Islet of Langerhans (tissue), 1 donor: ENCODE measurements around the gene ARHGAP11B.
"Not testable (repeated sequence)": the region's sequence is repeated elsewhere in the genome, so short reads cannot be mapped to it uniquely, and the experiment has no call there.

ENCODE experiments used
- FAIRE-seq: peaks from one replicate; lab custom pipeline; 2011; peaks lifted over from hg19 to GRCh38; lab: Jason Lieb, UNC

The ARHGAP11B gene

DNA sequence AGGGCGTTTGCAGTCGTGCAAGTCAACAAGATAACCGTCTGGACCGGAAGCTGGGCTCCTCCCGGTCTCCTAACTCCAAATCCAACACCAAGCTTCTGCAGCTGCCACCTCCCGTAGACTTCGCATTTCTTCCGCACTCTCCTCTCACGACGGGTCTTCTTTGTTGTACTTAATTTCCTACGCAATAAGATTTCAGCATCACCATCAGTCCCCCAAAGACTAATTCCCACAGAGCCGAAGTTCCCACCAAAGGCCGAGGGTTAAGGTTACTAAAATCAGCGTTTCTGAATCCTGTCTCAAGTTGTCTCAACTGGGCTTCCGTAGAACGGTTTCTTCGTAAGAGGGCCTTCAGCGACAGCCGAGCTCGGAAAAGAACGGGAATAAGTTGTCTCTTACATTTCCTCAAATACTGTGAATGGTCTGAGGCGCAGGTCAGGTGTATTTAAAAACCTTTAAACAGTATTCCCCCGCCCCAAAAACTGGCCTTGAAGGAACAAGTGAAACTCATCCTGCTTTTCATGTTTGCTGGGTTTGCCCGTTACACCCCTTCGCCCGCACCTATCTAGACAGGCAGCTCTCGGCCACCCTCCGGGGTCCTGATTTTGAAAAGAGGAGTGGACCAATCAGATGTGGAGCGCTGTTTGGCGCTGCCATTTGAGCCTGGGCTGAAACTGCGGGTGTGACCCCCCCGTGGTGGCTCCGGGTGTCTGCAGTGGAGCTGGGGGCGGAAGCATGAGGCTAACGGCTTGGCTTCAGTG is at the start of gene ARHGAP11B:
Gene ARHGAP11B (plus strand): TSS at position 693 of the 758 bp plus-strand sequence.
- FAIRE-seq, result peak; percentile 96

DNA sequence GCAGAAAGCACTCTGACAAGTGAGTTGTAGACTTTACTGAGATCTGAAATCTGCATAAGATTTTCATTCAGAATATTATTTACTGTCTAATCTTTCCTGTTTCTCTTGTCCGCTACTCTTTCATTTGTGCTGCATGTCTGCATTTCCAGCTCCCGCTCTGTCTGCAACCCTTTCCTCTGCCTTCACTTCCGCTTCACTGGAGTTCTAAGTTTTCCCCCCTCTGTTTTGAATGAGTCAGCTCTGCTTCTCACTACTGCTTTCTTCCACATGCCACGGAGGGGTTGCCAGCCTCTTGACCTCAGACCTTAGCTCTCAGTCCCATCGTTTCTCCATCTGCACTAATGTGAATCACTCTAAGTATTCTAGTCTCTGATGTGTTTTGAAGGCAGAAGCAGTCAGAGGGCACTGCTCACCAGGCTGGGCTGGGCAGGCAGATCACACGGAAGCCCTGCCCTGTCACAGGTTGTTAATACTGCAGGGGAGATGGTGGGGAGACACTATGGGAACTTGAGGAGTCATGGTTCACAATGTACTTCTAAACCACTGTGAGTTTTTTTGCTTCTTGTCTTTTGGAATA is 46.4 kb upstream of the ARHGAP11B start:
- FAIRE-seq, result not testable (repeated sequence)

DNA sequence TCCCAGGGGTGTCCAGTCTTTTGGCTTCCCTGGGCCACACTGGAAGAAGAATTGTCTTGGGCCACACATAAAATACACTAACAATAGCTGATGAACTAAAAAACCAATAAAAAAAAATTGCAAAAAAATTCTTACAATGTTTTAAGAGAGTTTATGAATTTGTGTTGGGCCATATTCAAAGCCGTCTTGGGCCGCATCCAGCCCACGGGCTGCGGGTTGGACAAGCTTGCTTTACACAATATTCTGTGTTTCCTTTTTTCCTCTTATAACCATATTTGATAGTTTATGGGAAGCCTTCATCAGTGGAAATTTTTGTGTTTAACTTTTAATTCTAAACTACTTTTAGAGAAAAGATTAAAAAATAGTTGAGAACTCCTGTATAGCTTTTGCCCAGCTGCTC is 45.2 kb upstream of the ARHGAP11B start:
- FAIRE-seq, result not testable (repeated sequence)

DNA sequence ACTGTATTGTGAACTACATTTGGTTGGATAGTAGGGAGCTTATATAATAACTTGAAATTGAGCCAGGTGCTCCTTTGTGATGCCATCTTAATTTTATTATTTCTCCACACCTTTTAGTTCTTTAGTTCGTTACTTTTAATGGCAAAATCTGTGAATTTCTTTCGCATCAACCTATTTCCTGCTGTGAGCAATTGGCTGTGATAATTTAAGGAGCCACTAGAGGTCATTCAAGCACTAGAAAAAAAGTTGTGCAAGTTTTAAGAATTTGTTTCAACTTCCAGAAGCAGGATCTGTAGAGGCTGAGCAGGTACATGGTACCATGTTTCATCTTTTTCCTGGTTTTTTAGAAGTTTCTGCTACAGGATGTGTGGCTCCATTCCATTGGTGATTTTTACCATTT is 27.0 kb upstream of the ARHGAP11B start:
- not testable (repeated sequence) for FAIRE-seq

DNA sequence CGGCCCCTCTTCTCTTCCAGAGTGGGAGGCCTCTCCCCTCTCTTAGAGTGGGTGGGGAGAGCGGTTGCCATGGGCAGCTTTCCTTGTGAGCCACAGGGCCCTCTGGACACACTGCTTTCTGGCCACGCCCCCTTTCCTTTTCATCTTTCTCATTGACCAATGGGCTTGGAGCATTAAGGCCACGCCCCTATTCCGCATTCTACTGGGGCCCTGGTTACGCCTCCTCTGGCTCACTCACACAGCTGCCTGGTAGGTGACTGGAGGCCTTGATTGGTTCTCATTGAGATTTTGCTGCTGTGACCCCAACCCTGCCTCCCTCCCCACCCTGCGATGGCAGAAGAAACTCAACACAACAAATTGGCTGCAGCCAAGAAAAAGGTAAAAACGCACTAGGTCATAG is 22.1 kb upstream of the ARHGAP11B start, which contains the start of gene GOLGA8H:
Gene GOLGA8H (plus strand): TSS at position 233 of the 400 bp plus-strand sequence. CDS start 98 bp downstream, at position 331.
- FAIRE-seq, result not testable (repeated sequence)

DNA sequence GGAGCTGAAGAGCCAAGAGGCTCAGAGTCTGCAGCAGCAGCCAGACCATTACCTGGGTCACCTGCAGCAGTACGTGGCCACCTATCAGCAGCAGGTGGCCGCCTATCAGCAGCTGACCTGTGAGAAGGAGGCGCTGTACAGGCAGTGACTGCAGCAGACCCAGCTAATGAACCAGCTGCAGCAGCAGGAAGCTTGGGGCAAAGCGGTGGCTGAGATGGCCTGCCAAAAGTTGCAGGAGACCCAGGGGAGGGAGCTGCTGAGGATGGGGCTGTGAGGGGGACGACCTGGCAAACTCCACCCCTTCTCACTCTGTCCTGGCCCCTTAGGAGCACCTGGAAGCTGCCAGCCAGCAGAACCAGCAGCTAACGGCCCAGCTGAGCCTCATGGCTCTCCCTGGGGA is 13.7 kb upstream of the ARHGAP11B start:
- not testable (repeated sequence) for FAIRE-seq

DNA sequence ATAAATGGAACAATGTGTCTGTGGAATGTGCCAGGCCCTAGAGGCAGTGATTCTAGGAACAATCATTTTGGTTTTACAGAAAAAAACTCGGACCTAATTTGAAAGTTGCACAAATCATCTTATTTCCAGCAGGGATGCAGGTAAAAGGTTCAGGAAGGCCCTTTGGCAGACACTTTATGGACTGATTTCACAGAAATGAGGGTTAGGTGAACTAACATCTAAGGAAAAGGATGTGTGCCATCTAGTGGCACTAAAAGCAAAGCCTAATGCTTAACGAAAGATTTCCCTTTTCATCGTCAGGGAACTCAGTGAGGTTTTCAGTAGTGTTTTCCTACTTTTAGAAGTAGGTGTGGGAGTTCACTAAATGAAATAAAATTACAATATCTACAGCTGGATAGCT is 4.6 kb upstream of the ARHGAP11B start:
- FAIRE-seq, result peak; percentile 74

DNA sequence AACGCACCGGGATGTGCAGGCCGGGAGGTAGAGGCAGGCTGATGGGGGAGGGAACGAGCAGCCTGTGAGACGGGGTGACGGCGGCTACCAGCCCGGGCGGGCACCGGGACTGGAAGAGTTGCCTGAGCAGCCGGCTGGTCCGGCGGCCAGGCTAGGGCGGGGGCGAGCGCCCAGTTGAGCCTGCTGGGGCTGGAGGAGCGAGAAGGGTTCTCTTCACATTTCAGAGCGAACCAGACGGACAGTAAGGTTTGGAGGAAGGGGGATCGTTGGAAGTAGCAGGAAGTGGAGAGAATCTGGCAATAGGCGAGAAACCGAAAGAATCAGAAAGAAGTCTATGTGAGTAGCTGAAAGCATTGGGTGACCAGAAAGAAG is 252 bp downstream of the ARHGAP11B start:
- not testable (repeated sequence) for FAIRE-seq

DNA sequence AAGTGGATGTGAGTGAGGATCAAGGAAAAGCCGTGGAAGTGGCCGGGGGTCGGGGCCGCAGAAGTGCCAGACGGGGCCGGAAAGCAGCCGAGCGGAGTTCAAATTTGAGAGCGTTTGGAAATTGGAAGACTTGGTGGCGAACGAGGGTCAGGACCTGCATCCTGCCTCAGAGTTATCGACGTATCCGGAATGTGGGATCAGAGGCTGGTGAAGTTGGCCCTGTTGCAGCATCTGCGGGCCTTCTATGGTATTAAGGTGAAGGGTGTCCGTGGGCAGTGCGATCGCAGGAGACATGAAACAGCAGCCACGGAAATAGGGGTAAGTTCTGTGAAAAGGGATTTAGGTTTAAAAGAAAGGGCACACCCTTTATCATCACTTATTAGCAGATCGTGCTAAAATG is 704 bp downstream of the ARHGAP11B start:
- FAIRE-seq, result not testable (repeated sequence)

DNA sequence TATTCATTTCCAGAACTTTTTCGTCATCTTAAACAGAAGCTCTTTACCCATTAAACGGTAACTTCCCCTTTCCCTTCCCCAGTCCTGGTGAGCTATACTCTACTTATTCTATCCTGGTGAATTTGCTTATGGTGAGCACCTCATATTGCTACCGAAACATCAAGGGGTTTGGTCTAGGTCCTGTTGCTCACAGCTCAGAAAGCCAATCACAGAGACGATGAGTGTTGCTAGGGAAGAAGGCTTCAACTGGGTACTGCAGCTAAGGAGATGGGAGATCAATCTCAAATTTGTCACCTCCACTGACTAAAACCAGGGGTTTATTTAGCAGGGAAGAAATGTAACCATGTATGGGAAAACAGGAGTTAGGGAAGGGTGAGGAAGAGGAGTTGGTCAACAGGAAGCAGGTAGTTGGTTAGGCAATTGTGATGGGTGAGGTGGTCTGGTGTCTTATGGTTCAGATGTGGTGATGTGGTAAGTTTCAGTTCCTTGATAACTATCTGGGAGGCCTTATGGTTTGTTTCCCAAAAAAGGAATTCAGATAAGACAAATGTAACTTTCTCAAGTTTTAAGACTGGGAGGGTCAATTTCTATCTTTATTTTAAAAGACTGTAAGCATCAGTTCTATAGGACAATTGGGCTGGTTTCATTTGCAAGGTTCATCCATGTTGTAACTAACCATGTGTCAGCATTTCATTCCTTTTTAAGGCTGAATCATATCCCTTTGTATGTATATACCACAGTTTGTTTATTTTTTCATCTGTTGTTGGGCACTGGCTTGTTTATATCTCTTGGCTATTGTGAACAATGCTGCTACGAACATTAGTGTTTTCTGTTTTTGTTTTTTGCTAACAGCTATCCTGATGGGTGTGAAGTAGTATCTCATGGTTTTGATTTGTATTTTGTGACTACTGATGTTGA is 24.3 kb downstream of the ARHGAP11B start:
- no peak for FAIRE-seq

DNA sequence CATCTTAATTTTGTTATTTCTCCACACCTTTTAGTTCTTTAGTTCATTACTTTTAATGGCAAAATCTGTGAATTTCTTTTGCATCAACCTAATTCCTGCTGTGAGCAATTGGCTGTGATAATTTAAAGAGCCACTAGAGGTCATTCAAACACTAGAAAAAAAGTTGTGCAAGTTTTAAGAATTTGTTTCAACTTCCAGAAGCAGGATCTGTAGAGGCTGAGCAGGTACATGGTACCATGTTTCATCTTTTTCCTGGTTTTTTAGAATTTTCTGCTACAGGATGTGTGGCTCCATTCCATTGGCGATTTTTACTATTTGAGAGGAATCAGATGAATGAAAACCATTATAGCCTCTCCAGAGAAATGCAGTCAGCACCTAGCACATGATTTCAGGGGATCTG is 35.2 kb downstream of the ARHGAP11B start:
- FAIRE-seq, result peak; percentile 93

DNA sequence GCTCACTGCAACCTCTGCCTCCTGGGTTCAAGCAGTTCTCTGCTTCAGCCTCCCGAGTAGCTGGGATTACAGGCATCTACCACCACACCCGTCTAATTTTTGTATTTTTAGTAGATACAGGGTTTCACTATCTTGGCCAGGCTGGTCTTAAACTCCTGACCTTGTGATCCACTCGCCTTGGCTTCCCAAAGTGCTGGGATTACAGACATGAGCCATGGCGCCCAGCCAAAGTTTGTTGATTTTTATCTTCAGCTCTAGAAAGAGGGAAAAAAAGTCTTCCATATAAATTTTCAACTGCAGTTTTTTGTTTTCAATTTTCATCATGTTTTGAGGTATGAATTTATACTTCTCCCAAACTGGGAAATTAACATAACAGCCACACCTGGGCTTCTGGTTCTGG is 43.7 kb downstream of the ARHGAP11B start:
- not testable (repeated sequence) for FAIRE-seq

DNA sequence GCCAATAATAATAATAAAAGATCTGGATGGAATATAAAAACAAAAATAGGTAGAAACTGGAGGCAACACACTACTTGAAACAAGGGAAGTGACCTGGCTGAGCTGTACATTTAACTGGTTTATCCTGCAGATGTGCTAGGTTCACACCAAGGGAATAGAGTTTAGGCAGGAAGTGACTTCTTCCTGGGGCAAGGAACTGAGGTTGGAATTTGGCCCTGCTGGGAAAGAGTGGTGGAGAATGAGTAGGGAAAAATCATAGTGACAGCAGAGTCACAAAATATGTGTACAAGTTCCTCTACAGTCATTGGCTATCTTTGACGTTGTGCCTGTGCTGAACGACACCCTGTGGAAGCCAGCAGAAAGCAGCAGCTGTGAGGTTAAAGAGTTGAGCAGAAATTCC is 44.1 kb downstream of the ARHGAP11B start:
- no peak for FAIRE-seq

DNA sequence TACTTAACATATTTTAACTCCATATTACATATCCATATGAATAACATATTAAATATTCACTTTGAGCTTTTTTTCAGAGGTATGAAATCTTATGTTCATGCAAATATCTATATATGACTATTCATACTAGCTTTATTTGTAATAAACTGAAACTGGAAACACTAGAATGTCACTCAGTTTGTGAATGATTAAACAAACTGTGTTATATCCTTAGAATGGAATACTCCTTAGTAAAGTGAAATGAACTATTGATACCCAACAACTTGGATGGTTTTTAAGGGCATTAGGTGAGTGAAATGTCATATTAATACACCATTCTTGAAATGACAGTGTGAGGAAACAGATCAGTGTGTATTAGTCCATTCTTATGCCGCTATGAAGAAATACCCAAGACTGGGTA is 45.4 kb downstream of the ARHGAP11B start:
- FAIRE-seq, result no peak

DNA sequence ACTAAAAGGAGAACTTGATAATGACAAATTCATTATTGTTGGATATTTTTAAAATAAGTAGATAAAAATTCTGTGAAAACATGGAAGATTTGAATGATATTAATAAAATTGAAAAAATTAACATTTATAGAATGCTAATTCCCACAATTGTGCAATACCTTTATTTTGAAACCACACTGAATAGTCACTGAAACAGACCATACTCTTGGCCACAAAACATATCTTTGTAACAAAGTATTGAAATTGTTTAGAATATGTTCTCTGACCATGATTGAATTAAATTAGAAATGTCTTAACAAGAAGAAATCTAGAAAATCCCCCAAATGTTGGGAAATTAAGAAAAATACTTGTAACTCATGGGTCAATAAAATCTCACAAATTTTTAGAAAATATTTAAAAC is 49.2 kb downstream of the ARHGAP11B start:
- FAIRE-seq, result no peak

DNA sequence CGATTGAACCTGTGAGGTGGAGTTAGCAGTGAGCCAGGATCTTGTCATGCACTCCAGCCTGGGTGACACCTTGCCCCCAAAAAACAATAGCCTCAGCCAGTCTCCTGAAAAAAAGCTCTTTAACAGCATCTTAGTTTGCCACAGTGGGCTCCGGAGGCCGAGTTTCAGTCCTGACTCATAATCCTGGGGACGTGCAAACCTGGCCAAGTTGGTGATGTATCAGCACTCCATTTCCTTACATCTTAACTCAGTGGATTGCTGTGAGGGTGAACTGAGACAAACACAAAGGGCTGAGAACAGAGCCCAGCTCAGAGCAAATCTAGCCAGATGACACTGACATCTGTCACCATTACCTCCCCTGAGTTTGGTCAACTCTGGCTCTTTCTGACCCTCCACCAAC is 50.0 kb downstream of the ARHGAP11B start:
- not testable (repeated sequence) for FAIRE-seq

DNA sequence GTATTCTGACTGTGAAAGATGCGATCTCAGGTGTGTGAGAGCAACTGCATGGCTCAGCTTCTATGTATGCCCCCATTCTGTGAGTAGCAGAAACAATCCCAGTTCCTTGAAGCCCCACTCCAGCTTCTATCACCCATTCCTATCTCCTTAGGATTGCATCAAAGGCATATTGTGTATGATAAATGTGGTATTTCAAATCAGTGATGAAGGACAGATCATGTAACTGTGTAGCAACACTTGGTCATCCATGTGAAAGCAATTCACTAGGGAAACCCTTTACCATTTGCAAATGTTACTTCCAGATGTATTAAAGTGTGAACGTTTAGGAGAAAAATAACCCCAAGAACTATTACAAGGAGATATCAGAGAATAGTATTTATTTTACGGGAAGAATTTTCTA is 55.1 kb downstream of the ARHGAP11B start:
- not testable (repeated sequence) for FAIRE-seq

DNA sequence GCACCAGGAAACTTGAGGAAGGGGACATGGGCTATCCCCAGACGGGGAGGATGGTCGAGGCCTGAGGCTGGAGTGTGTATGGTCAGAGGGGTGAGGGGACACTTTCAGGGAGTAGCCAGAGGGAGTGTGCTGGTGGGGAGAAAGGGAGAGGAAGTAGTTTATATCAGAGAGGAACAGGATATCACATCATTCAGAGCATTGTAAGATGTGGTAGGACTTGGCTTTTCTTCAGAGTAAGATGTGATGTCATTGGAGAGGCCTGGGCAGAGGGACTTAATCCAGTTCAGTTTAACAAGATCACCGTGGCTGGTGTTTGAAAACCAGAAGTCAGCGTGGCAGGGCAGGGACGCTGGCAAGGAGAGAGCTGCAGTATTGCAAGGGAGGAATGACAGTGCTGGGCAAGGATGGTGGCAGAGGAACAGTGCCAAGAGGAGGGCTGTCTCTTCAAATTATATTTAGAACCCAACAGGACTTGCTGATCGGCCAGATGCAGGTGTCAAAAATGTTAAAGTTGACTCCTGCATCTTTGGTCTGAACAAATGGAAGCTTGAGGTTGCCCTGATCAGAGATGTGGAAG is 59.9 kb downstream of the ARHGAP11B start:
- not testable (repeated sequence) for FAIRE-seq

DNA sequence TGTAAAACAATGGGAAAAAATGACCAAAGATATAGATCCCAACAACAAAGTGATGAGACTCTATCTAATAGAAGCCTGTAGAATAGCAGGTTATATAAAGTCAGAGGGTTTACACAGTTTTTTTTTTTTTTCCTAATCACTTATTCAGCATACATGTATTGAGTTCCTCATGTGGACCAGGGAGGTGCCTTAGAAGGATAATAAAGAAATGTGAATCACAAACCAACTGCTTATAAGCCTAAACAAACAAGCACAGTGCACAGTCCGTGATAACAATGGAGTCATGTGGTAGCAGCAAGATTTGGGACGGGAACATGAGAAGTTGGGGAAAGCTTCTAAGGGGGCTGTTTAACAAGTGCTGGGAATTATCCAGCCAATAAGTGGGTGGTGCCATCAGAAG is 60.7 kb downstream of the ARHGAP11B start:
- not testable (repeated sequence) for FAIRE-seq
